Measurements from ENCODE around the gene KAT5. TPM values are rescaled to one million over a fixed set of nuclear protein-coding genes. Genes with fewer than 3 reads are reported as not detected.

The KAT5 gene
- total RNA-seq, 1 experiment from 2014 or later: 56.6 TPM

GRCh38 chr11:65680192-65680743 is 31.8 kb upstream of the KAT5 start:
- Mint-ChIP-seq H3K4me1 (no peaks in the 10 kb centered on the region), H3K4me3 (no peak overlapping the region), H3K27ac (no peak overlapping the region), H3K36me3 (no peaks in the 10 kb centered on the region), H3K27me3 (ENCODE audit: low read depth) (peaks cover 9% of the 10 kb centered on the region; the same call in 1 of the 2 replicates), H3K9me3 (no peaks in the 10 kb centered on the region)
- POLR2A ChIA-PET: no interaction called here
- no peak for DNase-seq (ENCODE audit: low spot score)
- CTCF ChIA-PET: interaction anchor here (0.6 to 0.8 kb wide), 2 partner anchors 17 to 110 kb away, joined by 3 to 6 read pairs; no protein-coding TSS in a partner anchor
- TF ChIP-seq ZNF232 (CRISPR knock-in tag; IDR thresholded peaks at IDR 0.05) (no peak), NR2C2 (CRISPR knock-in tag; IDR thresholded peaks at IDR 0.05) (no peak), SOX15 (CRISPR knock-in tag; IDR thresholded peaks at IDR 0.05) (no peak), TEAD4 (CRISPR knock-in tag; IDR thresholded peaks at IDR 0.05) (no peak), ZBTB21 (CRISPR knock-in tag; IDR thresholded peaks at IDR 0.05; ENCODE audit: borderline replicate concordance) (no peak), GRHL2 (CRISPR knock-in tag; IDR thresholded peaks at IDR 0.05; ENCODE audit: insufficient replicate concordance, severe bottlenecking) (no peak), ZNF671 (CRISPR knock-in tag; IDR thresholded peaks at IDR 0.05) (no peak), HMGXB4 (CRISPR knock-in tag; IDR thresholded peaks at IDR 0.05) (no peak), STAT6 (CRISPR knock-in tag; conservative IDR thresholded peaks at IDR 0.05; ENCODE audit: low read depth) (no peak), GABPB1 (CRISPR knock-in tag; IDR thresholded peaks at IDR 0.05) (no peak), ZNF121 (CRISPR knock-in tag; IDR thresholded peaks at IDR 0.05) (no peak), CDX4 (CRISPR knock-in tag; IDR thresholded peaks at IDR 0.05; ENCODE audit: borderline replicate concordance) (no peak), ZNF532 (CRISPR knock-in tag; IDR thresholded peaks at IDR 0.05; ENCODE audit: borderline replicate concordance) (no peak), MLX (CRISPR knock-in tag; IDR thresholded peaks at IDR 0.05) (no peak), PREB (CRISPR knock-in tag; IDR thresholded peaks at IDR 0.05; ENCODE audit: borderline replicate concordance) (no peak), CREM (CRISPR knock-in tag; IDR thresholded peaks at IDR 0.05) (no peak), ARID4B (CRISPR knock-in tag; IDR thresholded peaks at IDR 0.05; ENCODE audit: borderline replicate concordance) (no peak), ZSCAN18 (CRISPR knock-in tag; IDR thresholded peaks at IDR 0.05) (no peak), SP1 (CRISPR knock-in tag; conservative IDR thresholded peaks at IDR 0.05) (no peak), HMGA2 (CRISPR knock-in tag; IDR thresholded peaks at IDR 0.05) (no peak)
- ATAC-seq: no peak

All from WTC11 (cell line).